ENCODE data around the gene REP15.
"Not testable (repeated sequence)": the region's sequence is repeated elsewhere in the genome, so short reads cannot be mapped to it uniquely, and the experiment has no call there.

REP15 gene, protein sequence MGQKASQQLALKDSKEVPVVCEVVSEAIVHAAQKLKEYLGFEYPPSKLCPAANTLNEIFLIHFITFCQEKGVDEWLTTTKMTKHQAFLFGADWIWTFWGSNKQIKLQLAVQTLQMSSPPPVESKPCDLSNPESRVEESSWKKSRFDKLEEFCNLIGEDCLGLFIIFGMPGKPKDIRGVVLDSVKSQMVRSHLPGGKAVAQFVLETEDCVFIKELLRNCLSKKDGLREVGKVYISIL

DNA sequence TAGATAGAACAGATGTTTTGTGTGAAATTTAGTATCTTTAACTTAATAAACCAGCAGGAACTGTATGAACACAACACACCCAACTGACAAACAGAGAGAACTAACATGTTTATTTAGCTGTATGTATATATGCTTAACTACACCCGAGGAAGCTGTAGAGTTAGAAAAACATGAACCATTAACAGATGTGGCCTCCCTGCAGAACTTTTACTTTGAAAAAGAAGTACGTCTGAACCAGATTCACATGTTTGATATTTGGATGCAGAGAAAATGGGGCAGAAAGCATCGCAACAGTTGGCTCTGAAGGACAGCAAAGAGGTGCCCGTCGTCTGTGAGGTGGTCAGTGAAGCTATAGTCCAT is at the start of gene REP15:
Gene REP15 (plus strand): TSS at position 155 of the 360 bp plus-strand sequence. CDS start 116 bp downstream, at position 271.
- no peak for DNase-seq (ENCODE audit: low read depth in 2 of 2)

DNA sequence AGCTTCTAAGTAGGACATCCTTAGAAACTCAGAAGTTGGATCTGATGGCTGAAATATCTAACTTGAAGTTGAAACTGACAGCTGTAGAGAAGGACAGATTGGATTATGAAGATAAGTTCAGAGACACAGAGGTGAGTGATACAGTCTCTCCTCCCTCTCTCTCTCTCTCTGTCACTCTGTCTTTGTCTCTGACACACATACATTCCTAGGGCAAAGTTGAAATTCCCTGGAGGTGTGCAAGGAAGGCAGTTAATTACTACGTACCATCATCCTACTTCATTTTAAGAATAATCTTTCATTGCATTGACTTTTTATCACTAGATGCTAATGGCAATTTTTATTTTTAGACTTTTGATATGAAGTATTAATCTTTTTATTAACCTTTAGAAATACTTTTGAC is 46.2 kb upstream of the REP15 start:
- no peak for DNase-seq (ENCODE audit: low read depth in 2 of 2)

DNA sequence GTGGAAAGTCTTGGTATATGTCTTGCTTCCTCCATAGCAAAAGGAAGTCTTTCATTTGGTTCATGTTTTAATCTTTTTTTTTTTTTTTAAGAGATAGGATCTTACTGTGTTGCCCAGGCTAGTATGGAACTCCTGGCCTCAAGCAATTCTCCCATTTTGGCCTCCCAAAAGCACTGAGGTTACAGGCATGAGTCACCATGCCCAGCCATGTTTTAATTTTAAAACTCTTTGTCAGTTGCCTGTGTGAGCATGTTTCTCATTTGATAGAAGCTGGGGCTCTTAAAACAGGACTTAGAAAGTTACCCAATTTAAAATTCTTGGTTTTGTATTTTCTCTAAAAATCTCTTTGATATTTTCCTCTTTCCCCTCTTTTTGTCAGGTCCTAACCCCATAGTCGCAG is 45.0 kb upstream of the REP15 start:
- no peak for DNase-seq (ENCODE audit: low read depth in 2 of 2)

DNA sequence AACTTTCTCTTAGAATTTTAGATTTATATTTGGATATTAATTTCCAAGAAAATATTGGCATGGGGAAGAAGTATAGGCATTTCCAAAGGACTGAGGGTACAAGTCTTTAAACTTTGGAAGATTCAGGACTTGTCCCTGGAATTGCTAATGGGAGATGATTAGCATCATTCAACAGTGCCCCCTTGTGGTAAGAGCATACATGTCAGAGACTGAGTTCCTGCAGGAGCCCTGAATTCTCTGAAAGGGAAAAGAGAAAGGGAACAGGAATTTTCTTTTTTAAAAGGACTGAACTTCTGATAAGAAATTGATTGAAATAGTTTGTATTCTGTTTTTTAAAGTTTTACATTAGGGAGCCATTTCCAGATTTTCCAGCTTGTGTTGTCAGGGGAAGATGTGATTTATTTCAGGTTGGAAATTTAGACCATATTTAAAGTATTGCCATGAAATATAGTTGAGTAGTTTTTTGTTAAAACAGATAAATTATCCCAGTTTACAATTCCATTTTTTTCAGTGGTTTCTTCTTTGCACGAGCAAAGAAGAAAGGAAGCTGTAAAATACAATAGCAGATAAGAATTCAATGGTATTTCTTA is 44.0 kb upstream of the REP15 start:
- no peak for DNase-seq (ENCODE audit: low read depth in 2 of 2)

DNA sequence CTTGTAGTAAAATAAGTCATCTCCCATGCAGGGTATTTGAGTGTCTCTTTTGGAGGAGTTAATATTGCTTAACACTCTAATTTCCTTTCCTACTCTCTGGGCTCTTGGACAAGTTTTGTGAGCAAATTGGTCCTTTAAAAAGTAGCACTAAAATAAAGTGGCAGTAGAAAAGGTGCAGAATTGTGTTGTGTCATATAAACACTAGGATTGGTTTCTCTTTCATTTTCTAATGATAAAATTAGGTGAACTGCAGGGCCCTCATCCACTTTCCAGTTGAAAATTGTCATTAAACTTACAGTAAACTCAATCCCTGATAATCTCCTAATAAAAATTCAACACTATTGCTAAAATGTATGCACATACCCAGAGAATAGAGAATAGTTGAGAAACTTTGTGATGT is 42.6 kb upstream of the REP15 start:
- DNase-seq (ENCODE audit: low read depth in 2 of 2): no peak

DNA sequence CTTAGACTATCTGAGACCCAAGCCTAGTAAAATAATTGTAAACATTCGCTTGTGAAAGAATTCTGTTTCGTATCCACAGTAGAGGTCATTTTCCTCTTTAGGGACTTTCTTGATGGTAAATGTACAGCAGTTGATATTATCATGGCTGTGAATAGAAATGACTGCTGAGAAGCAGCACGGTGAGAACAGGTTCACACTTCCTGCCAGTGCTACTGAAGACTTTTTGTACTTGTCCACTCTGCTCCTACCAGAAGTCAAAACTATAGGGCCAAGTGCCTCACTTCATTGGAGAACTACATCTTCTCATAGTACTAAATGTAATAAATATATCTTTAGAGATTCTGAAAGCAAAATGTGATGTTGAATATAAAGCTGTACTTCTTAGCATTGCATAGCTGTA is 40.8 kb upstream of the REP15 start:
- not testable (repeated sequence) for DNase-seq (ENCODE audit: low read depth in 2 of 2)

DNA sequence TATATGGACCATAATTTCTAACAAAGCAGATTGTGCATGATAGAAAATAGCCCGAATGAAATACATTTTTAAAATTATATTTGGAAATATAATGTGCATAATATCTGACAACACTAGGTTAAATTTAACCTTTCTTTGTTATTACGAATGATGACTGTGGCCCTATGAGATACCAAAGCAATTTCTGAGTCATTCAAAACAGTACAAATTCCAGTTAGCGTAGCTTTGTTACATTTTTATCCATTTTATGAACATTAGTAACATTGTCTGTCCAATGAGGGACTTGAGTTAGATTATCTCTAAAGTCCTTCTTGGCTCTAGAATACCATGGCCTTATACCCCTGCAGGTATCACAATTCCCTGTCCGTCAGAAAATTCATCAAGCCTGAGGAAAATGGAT is 39.0 kb upstream of the REP15 start:
- no peak for DNase-seq (ENCODE audit: low read depth in 2 of 2)

DNA sequence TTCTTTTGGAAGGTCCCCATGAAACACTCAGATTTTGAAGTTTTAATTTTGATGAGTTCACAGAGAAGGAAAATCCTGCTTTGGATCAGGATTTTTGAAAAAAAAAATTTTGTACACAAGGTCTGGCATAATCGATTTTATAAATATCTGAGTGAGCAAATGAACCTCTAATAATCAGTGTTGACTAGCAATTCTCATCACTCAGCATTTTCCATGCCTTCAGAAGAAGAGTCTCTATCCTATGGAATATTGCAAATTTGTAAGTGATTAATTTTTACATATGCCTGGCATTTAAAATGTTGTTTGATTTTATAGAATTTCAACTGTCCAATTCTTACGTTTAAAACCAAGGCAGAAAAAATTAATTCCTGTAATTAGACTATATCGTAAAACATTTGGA is 30.5 kb upstream of the REP15 start:
- no peak for DNase-seq (ENCODE audit: low read depth in 2 of 2)

DNA sequence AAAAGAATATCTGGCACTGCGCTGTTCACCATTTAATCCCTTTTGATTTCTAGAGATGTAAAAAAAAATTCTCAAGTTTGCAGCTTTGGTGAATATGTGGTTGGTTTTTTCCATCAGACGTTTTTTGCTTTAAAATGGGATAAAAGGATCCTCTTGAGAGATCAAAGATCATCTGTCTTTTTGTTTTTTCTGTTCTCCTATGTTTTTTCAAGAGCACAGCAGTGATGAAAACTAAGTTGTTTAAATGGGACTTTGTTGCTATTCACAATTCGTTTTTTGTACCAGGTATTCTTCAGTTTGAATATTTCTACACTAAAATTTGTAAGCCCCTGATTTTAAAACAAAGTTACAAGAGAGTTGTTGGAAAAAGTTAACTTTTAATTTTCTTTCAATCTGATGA is 29.7 kb upstream of the REP15 start:
- DNase-seq (ENCODE audit: low read depth in 2 of 2): no peak

DNA sequence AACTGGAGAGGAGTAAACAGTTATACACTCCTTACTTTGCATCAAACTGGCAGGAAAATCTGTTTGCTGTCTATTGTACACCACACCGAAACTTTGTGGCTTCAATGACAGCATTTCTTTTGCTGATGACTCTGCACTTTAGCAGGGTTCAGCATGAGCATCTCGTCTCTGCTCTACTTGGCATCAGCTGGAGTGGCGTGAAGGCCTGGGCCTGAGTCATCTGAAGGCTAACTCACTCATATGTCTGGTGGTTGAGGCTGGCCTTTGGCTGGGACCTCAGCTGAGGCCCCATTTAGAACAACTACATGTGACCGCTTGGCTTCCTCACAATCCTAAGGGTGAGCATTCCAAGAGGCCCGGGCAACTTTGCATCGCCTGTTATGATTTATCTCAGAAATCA is 28.7 kb upstream of the REP15 start:
- DNase-seq (ENCODE audit: low read depth in 2 of 2): no peak

DNA sequence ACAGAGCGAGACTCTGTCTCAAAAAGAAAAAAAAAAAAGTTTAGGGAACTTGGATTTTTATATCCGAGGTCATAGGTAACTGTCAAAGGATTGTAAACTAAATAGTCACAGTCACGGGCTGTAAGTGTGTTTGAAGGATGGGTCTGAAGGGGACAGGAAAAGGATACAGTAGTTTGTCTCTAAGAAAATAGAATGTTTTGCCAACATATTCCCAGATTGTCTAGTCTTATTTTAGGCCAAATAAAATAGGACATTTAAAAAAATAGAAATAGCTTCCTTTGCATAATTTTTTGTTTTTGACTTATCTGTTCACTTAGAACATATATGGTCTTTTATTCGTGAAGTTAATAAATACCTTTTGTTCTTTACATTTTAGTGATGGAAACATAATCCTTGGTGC is 24.2 kb upstream of the REP15 start:
- no peak for DNase-seq (ENCODE audit: low read depth in 2 of 2)

DNA sequence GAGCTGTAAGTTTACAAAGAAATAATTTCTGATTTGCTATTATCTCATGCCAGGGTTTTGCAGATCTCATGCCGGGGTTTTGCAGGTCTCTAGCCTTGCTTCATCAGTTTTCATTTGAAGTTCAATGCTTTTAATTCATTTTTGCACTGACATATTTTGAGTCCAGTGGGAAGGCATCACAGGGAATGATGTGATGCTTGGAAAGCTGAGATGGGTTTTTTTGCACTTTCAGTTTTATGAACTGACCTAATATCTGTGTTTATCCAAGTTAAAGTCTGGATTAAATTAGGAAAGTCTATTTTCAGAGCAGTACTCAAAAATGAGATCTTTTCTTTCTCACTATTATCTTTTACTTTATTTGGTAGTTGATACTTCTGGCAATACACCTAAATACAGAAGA is 23.6 kb upstream of the REP15 start:
- DNase-seq (ENCODE audit: low read depth in 2 of 2): no peak

DNA sequence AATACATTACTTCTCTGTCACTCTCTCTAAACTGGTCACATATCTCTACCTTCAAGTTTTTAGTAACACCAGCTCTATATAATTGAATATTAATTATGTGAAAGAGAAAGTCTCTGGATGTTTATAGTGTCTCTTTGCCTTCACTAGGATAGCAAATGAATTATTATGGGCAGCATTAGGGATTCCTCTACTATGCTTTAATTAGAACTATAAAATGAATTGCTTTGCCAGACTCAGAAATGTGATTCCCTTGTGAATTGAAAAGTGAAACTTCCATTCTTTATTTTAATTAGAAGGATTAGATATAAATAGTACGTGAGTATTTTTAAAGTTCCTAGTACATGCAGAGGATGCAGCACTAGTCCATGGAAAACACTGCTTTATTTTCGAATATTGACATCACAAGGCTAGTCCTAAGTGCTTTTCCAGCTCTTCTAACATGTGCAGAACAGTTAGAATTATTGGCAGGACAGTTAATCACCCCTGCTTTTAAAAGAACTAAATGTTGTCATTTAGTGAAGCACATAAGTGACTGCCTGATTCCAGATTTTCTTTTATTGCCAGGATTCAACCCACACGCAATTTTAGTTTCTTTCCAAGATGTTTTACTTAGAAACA is 23.0 kb upstream of the REP15 start:
- no peak for DNase-seq (ENCODE audit: low read depth in 2 of 2)

DNA sequence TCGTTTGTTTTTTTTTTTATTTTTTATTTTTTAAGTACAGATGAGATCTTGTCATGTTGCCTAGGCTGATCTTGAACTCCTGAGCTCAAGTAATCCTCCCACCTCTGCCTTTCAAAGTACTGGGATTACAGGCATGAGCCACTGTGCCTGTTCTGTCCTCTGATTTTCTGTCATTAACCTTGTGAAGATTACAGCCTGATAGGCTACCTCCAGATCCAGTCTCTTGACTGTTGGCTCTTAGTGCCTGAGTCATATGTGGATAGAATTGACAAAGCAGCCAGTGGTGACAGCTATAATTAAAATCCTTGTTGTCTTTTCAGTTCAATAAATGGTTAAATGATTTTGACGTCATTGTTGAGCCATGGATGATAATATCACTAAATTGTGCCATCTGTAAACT is 21.3 kb upstream of the REP15 start:
- DNase-seq (ENCODE audit: low read depth in 2 of 2): no peak

DNA sequence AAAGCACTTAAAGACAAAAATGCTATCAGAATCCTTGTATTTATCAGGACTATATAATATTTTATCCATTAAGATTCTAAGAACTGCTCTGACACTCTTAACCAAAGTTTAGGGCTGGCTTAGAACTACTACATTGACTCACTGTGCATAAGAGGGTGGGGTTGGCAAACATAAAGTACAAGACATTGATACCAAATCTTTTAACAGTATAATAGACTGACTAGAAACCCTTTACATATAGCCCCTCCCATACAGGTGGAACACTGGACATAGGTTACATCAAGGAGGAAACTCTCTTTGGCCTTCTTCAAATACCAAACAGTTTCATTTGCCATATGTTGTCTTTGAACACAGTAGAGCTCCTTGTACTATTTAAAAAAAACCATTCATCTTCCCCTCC is 15.6 kb upstream of the REP15 start:
- no peak for DNase-seq (ENCODE audit: low read depth in 2 of 2)

DNA sequence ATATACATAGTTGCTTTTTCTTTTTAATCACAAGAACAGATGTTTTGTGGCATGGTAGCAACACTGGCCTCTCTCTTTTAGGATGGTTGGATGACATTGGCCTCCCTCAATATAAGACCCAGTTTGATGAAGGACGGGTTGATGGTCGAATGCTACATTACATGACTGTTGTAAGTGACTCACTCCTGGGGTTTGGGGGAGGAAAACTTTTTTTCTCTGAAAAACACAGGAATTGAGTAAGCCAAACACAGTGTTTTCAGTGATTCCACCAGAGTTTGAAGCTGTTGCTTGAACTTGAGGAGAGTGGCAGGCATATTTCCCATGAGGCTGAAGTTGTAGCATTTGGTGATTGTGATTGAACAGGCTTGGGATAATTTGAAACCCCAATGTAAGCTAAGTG is 13.7 kb upstream of the REP15 start:
- DNase-seq (ENCODE audit: low read depth in 2 of 2): no peak

DNA sequence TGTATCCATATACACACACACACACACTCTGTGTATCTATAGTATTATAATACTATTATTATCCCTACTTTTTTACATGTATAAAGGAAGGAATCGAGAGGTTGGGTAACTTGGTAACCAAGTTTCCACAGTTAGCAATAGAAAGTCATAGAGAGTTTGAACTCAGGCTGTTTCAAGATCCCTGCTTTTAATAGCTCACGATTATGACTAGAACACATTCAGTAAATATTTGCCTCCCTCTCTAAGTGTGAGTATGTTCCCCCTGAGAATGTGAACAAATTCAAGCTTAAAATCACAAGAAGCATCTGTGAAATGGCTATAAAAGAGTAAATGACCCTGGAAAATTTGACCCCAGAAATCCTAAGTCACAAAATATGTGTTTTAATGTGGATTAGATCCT is 11.0 kb upstream of the REP15 start:
- no peak for DNase-seq (ENCODE audit: low read depth in 2 of 2)

DNA sequence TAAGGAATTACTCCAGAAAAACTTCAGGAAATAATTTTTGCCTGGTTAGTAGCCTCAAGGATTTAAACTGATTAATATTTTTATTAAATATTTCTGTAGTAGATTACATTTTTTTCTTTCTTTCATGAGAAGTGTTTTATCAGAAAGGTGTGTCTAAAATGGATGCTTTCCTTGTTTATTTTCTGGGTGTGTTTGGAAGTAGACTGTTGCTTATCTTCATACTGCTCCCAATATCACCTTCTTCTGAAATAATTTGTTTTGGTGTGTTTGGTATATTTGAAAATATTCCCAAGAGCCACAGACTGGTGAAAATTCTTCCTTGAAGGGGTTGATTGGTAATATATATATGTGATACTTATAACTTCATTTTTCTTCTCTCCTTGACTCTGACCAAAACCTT is 10.1 kb upstream of the REP15 start:
- DNase-seq (ENCODE audit: low read depth in 2 of 2): no peak

DNA sequence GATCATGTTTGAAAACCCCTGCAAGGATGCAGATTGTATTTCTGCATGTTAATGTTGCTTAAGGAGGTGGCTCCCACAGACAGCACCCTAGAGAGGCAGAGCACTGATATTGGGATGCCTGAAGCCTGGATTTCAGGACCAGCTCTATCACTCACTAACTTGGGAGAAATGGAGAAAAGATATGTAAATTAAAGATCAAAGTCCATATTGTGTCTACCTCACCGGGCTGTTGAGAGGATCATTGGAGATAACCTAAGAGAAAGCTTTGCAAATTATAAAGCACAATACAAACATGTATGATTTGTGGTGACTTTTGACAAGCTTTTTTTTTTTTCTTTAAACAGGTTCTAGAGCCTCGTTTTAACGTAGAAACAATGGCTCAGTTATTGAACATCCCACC is 7.6 kb upstream of the REP15 start:
- no peak for DNase-seq (ENCODE audit: low read depth in 2 of 2)

DNA sequence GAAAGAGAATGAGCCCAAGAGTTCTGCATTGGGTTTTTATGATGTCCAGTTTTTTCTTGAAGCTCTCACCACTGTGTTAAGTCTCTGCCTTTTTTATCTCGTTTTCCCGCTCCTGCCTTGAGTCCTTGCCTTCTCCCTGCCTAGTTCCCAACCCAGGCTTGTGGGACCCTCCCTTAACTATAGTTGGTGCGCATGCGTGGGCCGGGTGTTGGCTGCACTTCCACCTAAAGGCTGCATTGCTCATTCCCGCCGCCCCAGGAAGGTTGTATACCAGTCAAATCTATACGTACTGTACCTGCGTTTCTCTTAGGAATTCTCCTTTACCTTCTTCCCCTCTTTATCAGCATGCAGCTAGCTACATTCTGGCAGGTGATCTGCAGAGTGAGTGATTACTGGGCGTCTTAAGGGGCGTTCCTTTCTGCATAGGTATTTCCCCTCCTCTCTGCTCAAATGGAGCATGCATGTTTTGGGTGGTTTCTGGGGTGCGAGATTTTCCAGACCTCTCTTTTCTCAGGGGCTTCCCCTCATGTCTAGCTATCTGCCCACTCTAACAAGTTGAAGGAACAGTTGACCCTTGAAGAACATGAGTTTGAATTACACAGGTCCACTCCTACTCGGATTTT is 6.6 kb upstream of the REP15 start:
- DNase-seq (ENCODE audit: low read depth in 2 of 2): no peak

DNA sequence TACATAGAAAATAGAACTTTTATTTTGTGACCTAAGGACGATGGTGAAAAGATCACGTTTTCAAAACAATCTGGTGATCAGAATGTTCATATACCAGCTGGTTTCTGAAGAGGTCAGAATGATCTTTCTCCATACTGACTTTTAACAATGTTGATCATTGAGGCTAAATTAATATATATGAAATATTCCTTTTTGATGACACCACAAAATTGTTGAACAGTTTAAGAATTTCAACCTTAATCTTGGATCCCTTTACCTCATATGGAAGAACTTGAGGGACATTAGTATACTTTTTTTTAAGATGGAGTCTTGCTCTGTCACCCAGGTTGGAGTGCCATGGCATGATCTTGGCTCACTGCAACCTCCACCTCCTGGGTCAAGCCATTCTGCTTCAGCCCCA is 2.8 kb upstream of the REP15 start:
- no peak for DNase-seq (ENCODE audit: low read depth in 2 of 2)

DNA sequence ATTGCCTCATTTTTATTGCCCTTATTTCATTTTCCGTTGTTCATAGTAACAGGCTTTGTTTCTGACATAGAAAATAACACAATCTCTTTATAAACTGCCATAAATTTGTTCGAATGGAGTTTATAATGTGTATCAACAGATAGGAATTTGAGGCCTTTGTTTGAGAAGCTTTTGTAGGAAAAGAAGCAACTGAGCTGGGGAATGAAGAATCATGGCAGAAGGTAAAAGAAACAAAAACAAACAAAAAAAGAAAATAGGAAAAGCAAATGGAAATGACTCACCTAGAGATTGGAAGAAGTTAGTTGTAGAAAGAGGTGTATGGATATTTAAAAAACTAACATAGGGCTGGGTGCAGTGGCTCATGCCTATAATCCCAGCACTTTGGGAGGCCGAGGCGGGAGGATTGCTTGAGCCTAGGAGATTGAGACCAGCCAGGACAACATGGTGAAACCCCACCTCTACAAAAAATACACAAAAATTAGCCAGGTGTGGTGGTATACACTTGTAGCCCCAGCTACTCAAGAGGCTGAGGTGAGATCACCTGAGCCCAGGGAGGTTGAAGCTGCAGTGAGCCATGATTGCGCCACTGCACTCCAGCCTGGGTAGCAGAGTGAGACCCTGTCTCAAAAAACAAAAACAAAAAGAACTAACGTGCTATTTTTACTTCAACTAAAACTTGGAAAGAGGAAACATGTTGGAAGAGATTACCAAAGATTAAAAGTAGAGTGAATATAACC is 523 bp upstream of the REP15 start:
- no peak for DNase-seq (ENCODE audit: low read depth in 2 of 2)

Data from stimulated activated CD8-positive, alpha-beta memory T cell treated with anti-CD3 and anti-CD28 coated beads, Interleukin-2, amount 100 ng/mL, for 48 hours (primary cell).